Stimulated activated CD4-positive, alpha-beta T cell treated with anti-CD3 and anti-CD28 coated beads, Interleukin-12 subunit alpha, Interleukin-12 subunit beta, amount 100 ng/mL, for 24 hours (primary cell): Measurements from ENCODE around the gene FRAT1.
"Not testable (repeated sequence)": the region's sequence is repeated elsewhere in the genome, so short reads cannot be mapped to it uniquely, and the experiment has no call there.

Experiments used
- DNase-seq, 2 experiments: peaks; one replicate each; pipeline ENCODE4 v3.0.0-alpha.2; 2020; ENCODE audit warnings: low read depth in 2 of 2

The FRAT1 gene

DNA sequence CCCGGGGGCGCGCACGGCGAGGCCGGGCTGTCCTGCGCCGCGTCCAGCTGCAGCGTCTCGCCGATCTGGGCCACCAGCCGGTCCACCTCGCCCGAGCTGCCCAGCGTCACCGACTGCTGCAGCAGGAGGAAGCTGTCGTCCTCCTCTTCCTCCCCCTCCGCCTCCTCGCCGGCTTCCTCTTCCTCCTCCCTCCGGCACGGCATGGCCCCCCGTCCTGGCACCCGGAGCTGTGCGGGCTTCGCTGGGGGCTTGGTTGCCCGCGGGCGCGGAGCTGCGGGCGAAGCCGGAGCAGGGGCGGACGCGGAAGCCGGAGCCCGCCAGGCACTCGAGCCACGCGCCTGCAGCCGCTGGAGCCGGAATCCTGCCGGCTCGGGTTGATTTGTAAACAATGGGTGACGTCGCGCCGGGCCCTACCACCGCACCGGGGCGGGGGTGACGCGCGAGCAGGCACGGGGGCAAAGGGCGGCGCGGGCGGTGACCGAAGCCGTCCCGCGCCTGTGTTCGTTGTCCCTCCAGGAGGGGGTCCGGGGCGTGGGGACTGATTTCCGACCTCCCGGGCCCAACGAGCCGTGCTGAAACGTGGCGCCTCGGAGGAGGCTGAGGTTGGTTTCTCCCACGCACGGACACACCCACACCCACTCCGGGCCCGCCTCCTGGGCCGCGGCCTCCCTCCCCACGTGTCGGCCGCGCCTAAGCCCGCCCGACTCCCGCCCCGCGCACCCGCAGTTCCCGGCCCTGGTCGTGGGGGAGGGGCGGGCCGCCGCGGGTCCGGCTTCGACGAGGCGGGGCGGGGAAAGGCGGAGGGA is 15.5 kb downstream of the FRAT1 start, which contains the start of gene FRAT2:
FRAT2 (minus strand) TSS at position 360 of the 806 bp plus-strand sequence; CDS start at position 203, 157 bp downstream.
- DNase-seq = peak; percentile 72 to 82

DNA sequence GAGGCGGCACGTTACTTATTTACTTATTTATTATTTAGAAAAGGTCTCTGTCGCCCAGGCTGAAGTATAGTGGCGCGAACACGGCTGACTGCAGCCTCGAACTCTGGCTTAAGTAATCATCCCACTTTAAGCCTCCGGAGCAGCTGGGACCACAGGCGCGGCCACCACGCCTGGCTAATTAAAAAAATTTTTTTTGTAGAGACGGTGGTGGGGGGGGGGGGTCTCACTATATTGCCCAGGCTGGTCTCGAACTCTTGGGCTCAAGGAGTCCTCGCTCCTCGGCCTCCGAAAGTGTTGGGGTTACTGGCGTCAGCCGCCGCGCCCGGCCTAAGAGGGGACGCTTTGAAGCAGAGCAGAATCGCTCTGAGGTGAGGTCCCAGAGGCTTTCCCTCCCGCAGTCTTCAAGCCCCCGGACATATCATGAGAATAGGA is 16.1 kb downstream of the FRAT1 start:
- DNase-seq = no peak

DNA sequence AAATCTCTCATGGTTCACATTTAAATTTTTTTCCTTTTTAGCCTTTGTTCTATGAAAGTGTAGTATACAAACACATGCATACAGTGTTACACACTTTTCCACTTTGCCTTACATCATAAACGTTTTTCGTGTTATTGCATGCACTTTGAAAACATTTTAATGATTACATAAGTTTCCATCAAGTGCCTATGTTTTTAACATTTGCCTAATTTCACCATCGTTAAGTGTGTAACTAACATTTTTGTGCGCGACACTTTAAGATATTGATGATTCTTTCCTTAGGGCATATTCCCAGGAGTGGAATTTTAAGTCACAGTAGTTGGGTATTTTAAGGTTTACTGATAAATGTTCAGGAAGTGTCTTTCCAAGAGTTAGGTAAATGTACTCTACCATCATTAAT is 16.9 kb downstream of the FRAT1 start:
- DNase-seq = no peak

DNA sequence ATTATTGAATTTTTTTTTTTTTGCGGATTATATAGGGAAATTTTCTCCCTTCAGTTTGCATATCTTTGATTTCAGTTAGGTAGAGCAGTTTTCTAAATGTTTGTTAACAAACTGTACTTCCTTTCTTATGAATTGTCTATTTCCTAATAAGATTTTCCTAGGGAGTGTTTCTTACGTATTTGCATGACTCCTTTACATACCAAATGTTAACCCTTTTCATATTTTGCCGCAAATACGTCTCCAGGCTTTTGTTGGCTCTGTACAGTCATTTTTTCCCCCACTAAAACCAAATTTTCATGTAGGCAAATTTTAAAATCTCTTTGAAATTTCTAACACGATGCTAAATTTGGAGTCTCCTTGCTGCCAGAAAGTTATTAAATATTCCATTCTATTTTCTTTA is 17.4 kb downstream of the FRAT1 start:
- DNase-seq = no peak

DNA sequence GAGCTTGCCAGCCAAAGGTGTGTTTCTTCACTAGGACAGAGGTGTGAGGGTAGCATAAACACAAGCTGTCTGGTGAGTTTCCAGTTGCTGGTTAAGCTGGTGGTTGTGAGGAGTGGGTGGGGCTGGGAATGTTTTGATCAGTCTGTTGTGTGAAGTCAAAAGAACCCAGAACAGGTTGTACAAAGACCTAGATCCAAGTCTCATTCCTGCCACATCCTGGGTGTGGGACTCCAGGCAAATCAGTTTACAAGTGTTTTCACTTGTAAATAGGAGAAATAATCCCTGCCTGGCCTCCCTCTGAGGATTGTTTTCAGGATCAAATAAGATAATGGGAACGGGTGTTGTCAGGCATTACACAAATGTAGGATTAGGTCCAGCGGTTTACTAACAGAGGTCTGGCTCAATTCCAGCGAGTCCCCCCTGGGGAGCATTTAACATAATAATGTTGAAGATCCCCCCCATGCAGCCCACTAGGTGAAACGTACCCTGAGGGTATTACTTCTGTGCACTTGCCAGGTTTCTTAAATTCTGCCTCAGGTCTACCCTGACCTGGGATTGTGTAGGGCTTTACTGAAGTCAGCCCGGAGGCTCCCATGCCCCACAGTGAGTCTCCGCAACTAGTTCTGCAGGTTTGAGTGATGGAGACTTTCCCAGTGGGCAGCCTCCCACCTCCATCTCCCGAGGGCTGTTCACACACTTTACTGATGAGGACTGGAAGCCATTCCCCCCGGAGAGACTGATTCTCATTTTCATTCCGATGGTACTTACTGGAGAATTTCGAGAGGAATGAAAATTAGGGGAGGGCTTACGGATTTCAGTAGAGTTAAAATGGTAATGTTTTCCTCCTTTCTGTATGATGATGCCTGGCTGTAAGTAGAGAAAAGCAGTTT is 18.1 kb downstream of the FRAT1 start:
- DNase-seq = no peak

DNA sequence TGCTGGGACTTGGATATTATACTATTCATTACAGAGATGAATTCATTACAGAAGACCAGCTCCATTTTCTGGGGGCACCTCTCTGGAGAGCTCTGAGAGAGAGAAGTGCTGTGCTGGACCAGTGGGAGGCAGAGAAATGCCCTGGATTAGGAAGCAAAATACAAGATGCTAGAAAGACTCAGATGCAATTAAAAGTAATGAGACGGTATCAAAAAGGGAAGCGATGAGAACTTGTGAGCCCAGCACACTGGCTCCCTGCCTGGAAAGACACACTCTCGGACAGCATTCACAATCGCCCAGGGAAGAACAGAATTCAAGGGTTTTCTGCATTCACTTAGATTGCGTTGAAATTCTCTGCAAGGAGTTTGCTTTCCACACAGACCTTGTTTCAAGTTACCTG is 19.0 kb downstream of the FRAT1 start:
- no peak for DNase-seq

DNA sequence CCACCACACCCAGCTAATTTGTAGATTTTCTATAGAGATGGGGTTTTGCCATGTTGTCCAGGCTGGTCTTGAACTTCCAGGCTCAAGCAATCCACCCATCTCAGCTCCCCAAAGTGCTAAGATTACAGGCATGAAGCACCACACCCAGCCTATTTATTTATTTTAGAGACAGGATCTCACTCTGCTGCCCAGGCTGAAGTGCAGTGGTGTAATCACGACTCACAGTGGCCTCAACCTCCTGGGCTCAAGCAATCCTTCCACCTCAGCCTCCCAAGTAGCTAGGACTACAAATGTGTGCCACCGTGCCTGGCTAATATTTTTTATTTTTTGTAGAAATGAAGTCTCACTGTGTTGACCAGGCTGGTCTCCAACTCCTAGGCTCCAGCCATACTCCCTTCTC is 22.3 kb downstream of the FRAT1 start:
- no peak for DNase-seq

DNA sequence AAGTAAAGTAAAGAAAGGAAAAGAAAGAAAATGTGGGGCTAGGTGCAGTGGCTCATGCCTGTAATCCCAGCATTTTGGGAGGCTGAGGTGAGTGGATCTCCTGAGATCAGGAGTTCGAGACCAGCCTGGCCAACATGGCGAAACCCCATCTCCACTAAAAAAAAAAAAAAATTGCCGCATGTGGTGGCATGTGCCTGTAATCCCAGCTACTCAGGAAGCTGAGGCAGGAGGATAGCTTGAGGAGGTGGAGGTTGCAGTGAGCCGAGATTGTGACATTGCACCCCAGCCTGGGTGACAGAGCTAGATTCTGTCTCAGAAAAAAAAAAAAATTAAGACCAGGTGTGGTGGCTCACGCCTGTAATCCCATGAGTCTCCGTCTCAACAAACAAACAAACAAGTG is 24.6 kb downstream of the FRAT1 start:
- DNase-seq = not testable (repeated sequence)

DNA sequence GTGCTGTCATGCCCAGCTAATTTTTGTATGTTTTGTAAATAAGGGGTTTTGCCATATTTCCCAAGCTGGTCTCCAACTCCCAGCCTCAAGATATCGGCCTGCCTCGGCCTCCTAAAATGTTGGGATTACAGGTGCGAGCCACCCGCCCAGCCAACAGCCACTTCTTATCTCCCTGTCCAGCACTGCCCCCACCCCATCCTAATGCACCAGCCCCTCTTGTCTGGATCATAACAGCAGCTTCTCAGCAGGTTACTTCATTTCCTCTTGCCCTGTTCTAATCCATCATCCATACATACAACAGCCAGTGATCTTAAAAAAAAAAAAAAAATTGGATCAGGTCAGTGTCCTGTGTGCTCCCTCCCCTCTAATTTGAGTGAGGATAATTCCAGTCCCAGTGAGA is 28.2 kb downstream of the FRAT1 start:
- no peak for DNase-seq

DNA sequence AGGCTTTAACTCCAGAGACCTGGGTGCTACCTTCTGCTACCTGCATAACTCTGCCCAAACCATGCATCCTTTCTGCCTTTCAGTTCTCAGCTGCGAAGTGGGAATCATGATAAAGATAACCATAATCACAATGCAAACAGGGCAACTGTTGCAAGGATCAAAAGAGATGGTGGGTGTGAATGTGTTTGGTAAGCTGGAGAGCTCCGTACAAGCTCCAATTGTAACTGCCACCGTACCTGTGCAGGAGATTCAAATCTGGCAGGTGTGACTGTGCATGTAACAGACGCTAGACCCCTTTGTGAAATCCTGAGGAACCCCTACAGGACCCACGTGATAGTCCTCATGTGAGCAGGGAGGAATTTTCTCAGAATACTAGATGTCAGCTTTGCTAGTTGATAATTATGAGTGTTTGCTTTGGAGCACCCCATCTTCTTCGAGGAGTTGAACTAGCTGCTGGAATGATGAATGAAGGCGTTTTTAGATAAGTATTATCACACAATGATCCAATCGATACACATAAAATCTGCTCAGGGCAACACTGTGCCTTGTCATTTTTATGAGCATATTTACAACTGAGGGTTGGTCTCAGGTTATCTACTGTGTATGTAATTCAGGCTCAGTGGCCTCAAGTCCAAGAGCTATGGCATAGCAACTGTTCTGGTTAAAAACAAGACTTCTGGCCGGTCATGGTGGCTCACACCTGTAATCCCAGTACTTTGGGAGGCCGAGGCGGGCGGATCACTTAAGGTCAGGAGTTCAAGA is 30.9 kb downstream of the FRAT1 start:
- no peak for DNase-seq

DNA sequence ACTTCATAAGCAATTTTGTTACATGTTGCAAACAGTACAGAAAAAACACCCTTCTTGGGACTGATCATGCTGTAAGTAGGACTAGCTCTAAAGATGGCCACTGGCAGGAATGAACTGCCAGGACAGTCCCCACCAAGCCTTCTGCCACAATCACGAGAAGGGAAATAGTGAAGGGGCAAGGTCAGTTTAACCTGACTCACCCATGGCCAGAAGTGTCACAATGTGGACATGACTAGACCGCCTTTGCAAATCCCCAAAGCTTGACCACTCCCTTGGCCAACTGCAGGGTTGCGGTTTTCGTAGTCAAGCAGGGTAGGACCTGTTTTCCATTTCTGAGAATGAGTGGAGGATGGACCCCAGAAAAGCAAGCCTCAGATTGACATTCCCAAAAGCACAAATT is 34.9 kb downstream of the FRAT1 start:
- no peak for DNase-seq

DNA sequence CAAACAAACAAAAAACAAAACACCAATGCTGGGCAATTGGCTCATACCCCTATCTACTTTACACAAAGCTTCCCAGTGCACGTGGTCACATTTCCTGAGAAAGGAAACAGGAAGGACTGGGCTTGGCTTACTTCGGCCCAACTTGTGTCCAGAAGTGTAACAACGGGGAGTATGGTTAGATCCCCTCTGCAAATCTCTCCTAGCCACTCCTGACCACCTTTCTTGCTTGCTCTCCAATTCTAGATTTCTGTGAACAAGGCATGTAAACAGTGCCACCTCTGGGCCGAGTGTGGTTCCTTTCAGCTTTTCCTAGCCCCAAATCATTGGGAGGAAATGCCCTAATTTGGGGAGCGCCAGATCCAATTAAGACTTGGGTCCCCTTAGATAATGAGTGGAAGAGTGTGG is 36.5 kb downstream of the FRAT1 start:
- no peak for DNase-seq

DNA sequence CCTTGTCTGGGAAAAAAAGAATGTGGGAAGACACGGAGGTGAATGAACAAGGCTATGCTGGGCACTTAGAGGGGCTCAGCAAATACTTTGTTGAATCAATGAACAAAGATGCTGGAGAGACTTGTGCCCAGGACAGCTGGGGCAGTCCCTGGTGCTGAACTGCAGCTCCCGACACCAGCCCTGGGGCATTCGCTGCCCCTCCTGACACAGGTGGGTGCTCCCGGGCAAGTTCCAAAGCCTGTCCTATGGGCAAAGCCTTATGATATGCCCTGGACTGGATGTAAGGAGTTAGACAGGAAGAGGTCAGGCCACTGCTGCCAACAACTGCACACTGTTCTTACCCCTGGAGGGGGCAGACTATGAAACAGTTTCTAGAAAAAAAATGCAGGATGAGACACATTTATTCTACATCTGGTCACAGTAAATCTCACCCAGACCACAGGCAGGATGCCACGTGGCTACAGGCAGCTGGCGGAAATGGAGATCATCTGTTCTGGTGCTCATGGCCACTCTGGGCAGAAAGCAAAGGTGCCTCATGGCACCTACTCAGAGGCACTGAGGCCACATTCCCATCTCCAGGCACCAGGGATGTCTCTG is 37.3 kb downstream of the FRAT1 start:
- DNase-seq = no peak

DNA sequence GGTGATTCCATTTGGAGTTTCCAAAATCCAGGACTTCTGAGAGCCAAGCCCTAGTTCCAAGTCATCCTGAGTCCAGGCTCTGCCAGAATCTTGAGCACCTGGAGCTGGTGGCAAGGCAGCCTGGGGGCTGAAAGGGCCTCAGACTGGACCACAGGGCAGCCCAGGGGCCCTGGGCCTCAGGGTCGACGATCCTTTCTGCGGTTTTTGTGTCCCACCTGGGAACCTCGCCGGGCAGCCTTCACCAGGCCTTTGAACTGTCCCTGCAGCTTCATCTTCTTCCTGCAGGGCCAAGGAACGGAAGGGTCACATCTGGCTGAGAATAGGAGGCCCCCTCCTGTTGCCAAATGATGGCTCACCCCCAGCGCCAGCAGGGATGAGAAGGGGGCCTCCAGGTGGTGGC is 37.8 kb downstream of the FRAT1 start:
- no peak for DNase-seq

DNA sequence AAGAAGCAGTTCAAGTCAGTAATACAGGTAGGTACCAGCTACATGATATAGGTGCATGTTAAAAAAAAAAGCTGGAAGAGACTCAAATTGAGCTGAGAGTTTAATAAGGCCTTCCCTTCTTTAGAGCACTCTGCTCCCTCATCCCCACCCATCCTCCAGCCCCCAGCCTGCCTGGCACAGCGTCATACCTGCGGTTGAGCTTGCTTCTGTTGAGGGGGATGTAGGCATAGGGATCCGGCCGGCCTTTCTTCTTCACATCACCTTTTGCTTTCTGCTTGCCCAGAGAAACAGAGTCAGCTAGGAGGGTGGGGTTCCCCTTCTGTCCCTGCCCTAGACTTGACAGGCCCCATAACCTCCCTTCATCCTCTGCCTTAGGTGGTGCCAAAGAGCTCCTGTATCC is 39.3 kb downstream of the FRAT1 start:
- no peak for DNase-seq

DNA sequence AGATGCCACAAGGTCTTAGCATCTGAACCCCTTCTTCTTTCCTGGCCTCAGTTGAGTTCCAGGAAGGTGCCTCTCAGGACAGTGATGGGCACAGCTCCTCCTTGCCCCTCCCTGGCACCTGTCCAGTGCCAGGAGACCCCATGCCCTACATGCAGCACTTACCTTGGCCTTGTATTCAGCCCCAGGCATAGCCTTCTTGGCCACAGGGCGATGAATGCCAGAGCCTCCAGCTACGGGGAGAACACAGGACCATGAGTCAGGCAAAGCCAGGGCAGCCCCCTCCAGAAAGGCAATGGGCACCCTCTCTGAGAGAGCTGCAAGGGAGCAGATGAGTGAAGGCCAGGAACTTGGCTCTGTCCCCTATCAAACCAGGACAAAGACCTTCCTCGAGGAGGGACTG is 39.7 kb downstream of the FRAT1 start:
- no peak for DNase-seq

DNA sequence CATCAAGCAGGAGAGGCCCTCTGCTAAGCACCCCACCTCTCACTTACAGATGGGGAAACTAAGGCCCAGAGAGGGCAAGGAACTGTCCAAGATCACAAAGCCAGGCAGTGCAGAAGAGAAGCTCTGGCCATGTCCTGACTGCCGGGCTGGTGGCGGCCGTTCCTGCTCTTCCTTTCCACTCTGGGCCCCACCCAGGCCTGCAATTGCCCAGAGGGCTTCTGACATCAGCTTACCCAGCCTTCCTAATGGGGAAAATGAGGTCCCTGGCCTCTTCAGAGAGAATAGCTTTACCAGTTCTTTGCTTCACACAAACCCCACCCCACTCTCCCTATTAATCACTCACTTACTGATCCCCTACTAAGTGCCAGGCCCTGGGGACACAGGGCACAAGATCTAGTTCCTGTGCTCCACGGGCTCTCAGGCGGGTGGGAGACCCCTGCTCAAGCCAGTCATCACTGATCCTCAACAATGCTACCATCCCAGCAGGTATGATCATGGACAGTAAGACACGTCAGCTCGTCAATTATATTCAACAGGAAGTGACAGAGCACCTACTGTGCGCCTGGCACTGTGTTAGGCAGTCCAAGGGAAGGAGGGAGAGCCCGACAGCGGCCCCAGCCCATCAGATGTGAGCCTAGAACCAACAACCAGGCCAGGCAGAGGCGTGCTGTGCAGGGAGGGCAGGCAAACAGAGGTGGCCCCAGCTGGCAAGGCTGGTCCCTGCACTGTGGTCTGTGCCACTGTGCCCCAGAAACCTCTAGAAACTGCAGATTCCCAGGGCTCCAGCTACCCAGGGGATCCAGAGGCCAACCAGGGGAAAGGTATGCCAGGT is 41.9 kb downstream of the FRAT1 start:
- no peak for DNase-seq

DNA sequence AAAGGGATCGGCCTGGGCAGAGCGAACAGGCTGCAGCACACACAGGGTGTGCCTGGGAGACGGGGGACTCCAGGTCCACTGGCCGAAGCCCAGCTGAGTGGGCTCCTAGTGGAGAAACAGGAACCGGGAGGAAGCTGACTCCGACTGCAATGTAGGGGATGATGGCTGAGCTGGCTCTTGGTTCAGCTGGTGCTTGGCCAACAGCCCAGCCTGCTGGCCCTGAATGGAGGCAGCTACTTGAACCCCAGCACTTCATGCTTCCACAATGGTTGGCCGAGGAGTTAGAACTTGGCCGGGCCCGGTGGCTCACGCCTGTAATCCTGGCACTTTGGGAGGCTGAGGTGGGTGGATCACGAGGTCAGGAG is 42.4 kb downstream of the FRAT1 start:
- DNase-seq = no peak

DNA sequence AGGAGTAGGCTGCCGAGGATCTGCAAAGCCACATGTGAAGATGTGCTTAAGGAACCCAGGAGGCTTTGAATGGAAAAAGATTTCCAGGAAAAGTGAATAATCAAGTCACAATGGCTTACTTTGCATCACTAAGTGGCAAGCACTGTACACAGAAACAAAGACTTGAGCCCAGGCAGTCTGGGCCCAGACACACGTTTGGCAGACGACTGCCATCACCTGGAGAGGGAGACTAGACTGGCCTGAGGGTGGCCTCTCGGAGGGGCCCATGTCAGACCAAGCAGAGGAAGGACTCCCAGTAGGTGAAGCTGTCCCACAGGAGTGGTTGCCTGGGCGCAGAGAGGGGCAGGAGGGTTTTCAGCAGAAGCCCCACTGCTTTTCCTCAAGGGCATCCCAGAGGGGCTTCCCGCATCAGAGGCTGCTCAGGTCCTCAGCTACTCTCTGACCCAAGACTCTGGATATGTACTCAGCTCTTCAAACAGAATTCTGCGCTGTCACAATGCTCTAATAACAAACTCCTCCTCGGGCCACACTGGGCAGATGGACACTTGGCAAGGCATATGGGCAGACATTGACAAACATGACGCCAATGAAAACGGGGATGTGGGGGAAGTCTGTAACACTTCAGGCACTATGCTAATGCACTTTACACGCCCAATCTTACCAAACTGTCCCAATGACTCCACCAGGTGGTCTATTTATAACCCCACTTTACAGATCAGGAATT is 43.4 kb downstream of the FRAT1 start:
- DNase-seq = no peak

DNA sequence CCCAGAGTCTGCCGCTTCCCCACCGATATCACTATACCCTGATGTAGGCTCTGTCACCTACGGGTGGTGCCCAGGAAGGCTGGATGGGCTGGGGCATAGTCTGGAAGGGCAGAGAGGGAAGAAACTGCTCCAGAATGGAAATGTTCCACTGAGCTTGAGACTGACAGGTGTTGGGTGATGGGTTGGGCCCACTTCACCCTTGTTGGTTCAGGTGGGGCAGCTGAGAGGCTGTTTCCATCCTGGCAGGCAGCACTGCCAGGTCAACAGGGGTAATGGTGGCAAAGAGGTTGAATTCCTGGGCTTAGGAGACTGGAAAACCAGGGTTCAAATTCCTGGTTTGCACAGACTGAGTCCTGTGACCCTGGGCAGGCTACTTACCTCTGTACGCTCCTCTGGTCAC is 44.0 kb downstream of the FRAT1 start:
- no peak for DNase-seq
